Thyroid gland (tissue), 4 donors: ENCODE data around the gene C1QTNF3. TPM values are rescaled to one million over a fixed set of nuclear protein-coding genes. Genes with fewer than 3 reads are reported as not detected.

Source experiments
- DNase-seq, 2 donors: peaks; one replicate each; pipeline ENCODE4 v3.0.0-alpha.2; 2019
- H3K27ac ChIP-seq, 3 donors: fragments of 200-600 bp; sonication (generic); 1 replicate in 2 of 3; 2 replicates in 1 of 3; pipeline ENCODE4 v1.5.1; 2016 to 2019; ENCODE audit warnings: mild to moderate bottlenecking in 1 of 3, moderate library complexity in 1 of 3
- H3K27me3 ChIP-seq: fragments of 200-600 bp; sonication (generic); one replicate; pipeline ENCODE4 v1.5.1; 2019
- H3K36me3 ChIP-seq, 2 donors: fragments of 200-600 bp; sonication (generic); one replicate each; pipeline ENCODE4 v1.5.1; 2016 to 2019
- H3K4me1 ChIP-seq, 2 donors: fragments of 200-600 bp; sonication (generic); one replicate each; pipeline ENCODE4 v1.5.1; 2017 to 2019
- H3K4me3 ChIP-seq, 3 donors: fragments of 200-600 bp; sonication (generic); replicated peaks in 1 of 3; 1 replicate in 2 of 3; 2 replicates in 1 of 3; pipeline ENCODE4 v1.5.1; 2016; ENCODE audit warnings: mild to moderate bottlenecking in 1 of 3
- H3K9me3 ChIP-seq: fragments of 200-600 bp; sonication (generic); one replicate; pipeline ENCODE4 v1.5.1; 2017
- POLR2A ChIP-seq, 2 donors: fragments of 450-650 bp; IDR thresholded peaks; one replicate each; pipeline ENCODE4 v1.6.1; 2017; ENCODE audit warnings: antibody characterized with exemption in 2 of 2, mild to moderate bottlenecking in 2 of 2, moderate library complexity in 1 of 2
- WGBS, 2 donors: methylation state at CpG; one replicate each; pipeline ENCODE4 v1.1.5; 2017; 5-methylcytosine and 5-hydroxymethylcytosine counted together
- intact Hi-C: fragments of 100-400 bp; cut with DNase I; formaldehyde crosslinking; loops from one replicate; pipeline ENCODE4 v1.15.1; 2023
- total RNA-seq, 4 donors: library from RNA; depleted of rRNA; stranded (reverse); fragments of >200 nt; gene quantifications; one replicate each; pipeline ENCODE4 v1.2.3, GENCODE V29; 2016
- TF ChIP-seq, protein P1 (sequence below), 6 experiments: fragments of 200-600 bp in 3 of 6; fragments of 450-650 bp in 3 of 6; sonication (generic) in 3 of 6; IDR thresholded peaks; one replicate each; pipeline ENCODE4 v1.5.1; 2016 to 2019; ENCODE audit warnings: antibody characterized with exemption in 6 of 6, mild to moderate bottlenecking in 2 of 6, inconsistent platforms in 1 of 6, moderate library complexity in 1 of 6

The C1QTNF3 gene
- total RNA-seq, 4 donors from 2014 or later: 6.2 to 12.3 (median 8.8) TPM

DNA sequence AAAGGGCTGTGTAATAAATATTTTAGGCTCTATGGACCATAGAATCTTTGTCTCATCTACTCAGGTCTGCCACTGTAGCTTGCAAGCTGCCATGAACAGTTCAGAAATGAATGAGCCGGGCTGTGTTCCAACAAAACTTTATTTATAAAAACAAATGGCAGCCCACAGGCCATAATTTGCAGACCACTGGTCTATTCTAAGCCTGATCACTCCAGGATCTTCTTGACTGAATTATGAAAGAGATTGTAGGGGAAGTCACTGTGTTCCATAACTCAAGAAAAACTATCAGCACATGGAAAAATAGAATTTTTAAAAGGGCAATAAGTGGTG is 11.4 kb upstream of the C1QTNF3 start:
- no peak for TF ChIP-seq POLR2A (IDR thresholded peaks at IDR 0.05)
- TF ChIP-seq, protein P1, sequence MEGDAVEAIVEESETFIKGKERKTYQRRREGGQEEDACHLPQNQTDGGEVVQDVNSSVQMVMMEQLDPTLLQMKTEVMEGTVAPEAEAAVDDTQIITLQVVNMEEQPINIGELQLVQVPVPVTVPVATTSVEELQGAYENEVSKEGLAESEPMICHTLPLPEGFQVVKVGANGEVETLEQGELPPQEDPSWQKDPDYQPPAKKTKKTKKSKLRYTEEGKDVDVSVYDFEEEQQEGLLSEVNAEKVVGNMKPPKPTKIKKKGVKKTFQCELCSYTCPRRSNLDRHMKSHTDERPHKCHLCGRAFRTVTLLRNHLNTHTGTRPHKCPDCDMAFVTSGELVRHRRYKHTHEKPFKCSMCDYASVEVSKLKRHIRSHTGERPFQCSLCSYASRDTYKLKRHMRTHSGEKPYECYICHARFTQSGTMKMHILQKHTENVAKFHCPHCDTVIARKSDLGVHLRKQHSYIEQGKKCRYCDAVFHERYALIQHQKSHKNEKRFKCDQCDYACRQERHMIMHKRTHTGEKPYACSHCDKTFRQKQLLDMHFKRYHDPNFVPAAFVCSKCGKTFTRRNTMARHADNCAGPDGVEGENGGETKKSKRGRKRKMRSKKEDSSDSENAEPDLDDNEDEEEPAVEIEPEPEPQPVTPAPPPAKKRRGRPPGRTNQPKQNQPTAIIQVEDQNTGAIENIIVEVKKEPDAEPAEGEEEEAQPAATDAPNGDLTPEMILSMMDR (IDR thresholded peaks at IDR 0.05): no peak
- intact Hi-C loops: no loop called here
- 91 to 100% methylated on average over 1 of the region's 1 CpG for WGBS, 2 donors

DNA sequence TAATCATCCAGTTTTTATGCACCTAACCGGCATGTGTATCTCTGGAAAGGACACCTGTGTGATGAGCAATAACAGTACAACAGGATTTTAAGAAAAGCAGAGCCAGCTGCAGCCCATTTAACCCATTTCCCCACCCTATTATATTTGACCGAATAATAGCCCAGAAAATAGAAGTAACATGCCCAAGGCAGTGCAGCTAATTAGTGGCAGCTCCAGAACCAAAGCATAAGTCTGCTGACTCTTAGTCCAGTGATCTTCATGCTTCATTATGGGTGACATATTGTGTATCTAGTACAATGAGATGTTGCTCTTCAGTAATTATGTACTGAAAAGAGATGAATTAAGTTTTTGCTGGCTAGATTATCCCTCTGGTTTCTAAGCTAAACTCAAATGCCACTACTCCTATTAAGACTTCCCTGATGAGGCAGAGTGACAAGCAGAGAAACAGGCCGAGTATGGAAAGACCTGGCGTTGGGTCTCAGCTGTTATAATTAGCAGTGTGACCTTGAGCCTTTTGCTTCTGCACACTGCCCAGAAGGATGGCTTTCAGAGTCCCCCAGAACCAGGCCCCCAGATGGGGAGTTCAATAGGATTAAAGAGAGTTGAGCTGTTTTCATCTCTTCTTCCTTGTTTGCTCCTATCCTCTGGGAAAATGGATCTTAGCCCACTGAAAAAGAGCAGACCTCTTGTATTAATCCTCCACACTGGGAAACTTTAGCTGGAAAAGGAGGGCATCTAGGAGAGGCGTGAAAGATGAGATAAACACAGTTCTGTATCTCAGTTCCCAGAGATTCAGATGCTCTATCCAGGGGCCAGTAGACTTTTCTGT is 10.8 kb upstream of the C1QTNF3 start:
- H3K36me3 ChIP-seq: no peaks in the 10 kb centered on the region
- H3K4me3 ChIP-seq: no peak overlapping the region
- DNase-seq: no peak
- no peaks in the 10 kb centered on the region for H3K27me3 ChIP-seq
- no peaks in the 10 kb centered on the region for H3K4me1 ChIP-seq
- 92 to 95% methylated on average over 5 of the region's 5 CpGs for WGBS, 2 donors
- H3K9me3 ChIP-seq: no peaks in the 10 kb centered on the region
- H3K27ac ChIP-seq: no peak overlapping the region
- intact Hi-C loops: no loop called here
- no peak for TF ChIP-seq POLR2A (IDR thresholded peaks at IDR 0.05)
- TF ChIP-seq, protein P1 (IDR thresholded peaks at IDR 0.05): no peak

More for the DNA sequence above, 11.4 kb upstream of the C1QTNF3 start:
- Histone ChIP-seq H3K9me3 (no peaks in the 10 kb centered on the region), H3K27me3 (no peaks in the 10 kb centered on the region), H3K36me3 (no peaks in the 10 kb centered on the region), H3K4me3 (no peak overlapping the region), H3K4me1 (no peaks in the 10 kb centered on the region), H3K27ac (no peak overlapping the region)
- DNase-seq: no peak

DNA sequence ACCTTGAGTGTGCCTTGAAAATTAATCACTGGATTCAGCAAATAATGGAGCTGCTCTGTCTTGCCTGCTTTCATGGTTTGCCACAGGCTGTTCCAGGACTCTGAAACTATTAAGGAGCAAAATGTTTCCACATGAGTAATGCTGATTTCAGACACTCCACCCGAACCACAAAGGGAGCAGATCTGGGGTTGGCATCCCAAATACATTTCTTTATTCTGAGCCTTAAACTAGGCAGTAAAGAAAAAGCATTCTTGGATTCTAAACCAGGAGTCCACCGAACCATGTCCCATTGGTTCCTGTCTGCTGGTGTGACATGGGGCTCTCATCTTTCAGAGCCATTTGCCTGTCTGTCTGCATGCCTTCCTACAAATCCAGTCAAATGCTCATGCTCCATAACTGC is 10.1 kb upstream of the C1QTNF3 start:
- intact Hi-C loops: no loop called here
- Histone ChIP-seq H3K27ac (no peak overlapping the region), H3K36me3 (no peaks in the 10 kb centered on the region), H3K9me3 (no peaks in the 10 kb centered on the region), H3K4me3 (no peak overlapping the region), H3K4me1 (no peaks in the 10 kb centered on the region), H3K27me3 (no peaks in the 10 kb centered on the region)
- no peak for DNase-seq
- WGBS, 2 donors: 22 to 44% methylated on average over 2 of the region's 2 CpGs
- TF ChIP-seq, protein P1 (IDR thresholded peaks at IDR 0.05): no peak
- no peak for TF ChIP-seq POLR2A (IDR thresholded peaks at IDR 0.05)

- no peak for TF ChIP-seq POLR2A (IDR thresholded peaks at IDR 0.05)
- TF ChIP-seq, protein P1 (IDR thresholded peaks at IDR 0.05): no peak
- H3K27ac ChIP-seq: no peak overlapping the region
- no peak overlapping the region for H3K4me3 ChIP-seq
- DNase-seq: no peak
- WGBS, 2 donors: 88 to 90% methylated on average over 4 of the region's 4 CpGs
- no peaks in the 10 kb centered on the region for H3K36me3 ChIP-seq
- no peaks in the 10 kb centered on the region for H3K27me3 ChIP-seq
- no peaks in the 10 kb centered on the region for H3K4me1 ChIP-seq
- H3K9me3 ChIP-seq: no peaks in the 10 kb centered on the region
- intact Hi-C loops: no loop called here
Observed at GRCh38 chr5:34051374-34051980, 8.5 kb upstream of the C1QTNF3 start.
